Measurements from ENCODE around the gene MAFF. TPM values are rescaled to one million over a fixed set of nuclear protein-coding genes. Genes with fewer than 3 reads are reported as not detected.

Gene MAFF
- total RNA-seq, 2 experiments from 2014 or later: 25.6 to 27.3 TPM

DNA sequence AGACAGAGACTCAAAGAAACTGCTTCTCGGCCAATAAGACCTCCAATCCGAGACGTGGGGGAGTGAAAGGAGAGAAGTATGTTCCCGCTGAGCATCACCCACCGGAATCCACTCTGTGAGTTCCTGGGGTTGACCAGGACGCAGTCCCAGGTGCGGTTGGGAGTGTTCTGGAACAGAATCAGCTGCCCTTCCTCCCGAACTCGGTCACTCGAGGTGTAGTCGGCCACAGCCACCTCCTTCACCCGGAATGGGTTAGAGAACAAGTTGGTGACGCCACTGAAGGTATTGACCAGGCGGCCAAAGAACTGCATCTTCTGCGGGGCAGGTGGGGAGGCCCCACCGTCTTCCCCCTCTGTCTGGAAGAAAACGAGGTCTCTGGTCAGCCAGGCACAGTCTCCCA, 32.7 kb upstream of the MAFF start:
- no peaks in the 10 kb centered on the region for H3K27me3 Mint-ChIP-seq
- H3K4me3 ChIP-seq (ENCODE audit: low read length): no peak overlapping the region
- intact Hi-C loops (cut with DNase I, micrococcal nuclease): no loop called here
- no peak overlapping the region for H3K27ac ChIP-seq (ENCODE audit: low read depth in 1 of 2, low read length in 2 of 2)
- peaks cover 10% of the 10 kb centered on the region for H3K4me1 ChIP-seq (ENCODE audit: insufficient read depth, low read length)
- ATAC-seq (ENCODE audit: poor library complexity) (no peak), DNase-seq (no peak)
- peaks cover 39% of the 10 kb centered on the region for H3K36me3 Mint-ChIP-seq (ENCODE audit: low read depth)
- TF ChIP-seq, protein P1, sequence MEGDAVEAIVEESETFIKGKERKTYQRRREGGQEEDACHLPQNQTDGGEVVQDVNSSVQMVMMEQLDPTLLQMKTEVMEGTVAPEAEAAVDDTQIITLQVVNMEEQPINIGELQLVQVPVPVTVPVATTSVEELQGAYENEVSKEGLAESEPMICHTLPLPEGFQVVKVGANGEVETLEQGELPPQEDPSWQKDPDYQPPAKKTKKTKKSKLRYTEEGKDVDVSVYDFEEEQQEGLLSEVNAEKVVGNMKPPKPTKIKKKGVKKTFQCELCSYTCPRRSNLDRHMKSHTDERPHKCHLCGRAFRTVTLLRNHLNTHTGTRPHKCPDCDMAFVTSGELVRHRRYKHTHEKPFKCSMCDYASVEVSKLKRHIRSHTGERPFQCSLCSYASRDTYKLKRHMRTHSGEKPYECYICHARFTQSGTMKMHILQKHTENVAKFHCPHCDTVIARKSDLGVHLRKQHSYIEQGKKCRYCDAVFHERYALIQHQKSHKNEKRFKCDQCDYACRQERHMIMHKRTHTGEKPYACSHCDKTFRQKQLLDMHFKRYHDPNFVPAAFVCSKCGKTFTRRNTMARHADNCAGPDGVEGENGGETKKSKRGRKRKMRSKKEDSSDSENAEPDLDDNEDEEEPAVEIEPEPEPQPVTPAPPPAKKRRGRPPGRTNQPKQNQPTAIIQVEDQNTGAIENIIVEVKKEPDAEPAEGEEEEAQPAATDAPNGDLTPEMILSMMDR (IDR thresholded peaks at IDR 0.05): no peak
- ChIA-PET POLR2A (no interaction called here), CTCF (no interaction called here)
- no peaks in the 10 kb centered on the region for H3K9me3 Mint-ChIP-seq
- no peak overlapping the region for H3K4me3 Mint-ChIP-seq
- H3K27ac Mint-ChIP-seq: no peak overlapping the region
- H3K36me3 ChIP-seq (ENCODE audit: insufficient read depth, low read length): peaks cover 44% of the 10 kb centered on the region
- H3K4me1 Mint-ChIP-seq (ENCODE audit: low read depth): peaks cover 7% of the 10 kb centered on the region
- H3K27me3 ChIP-seq (ENCODE audit: control insufficient read depth in 1 of 2, insufficient read depth in 2 of 2, low read length in 2 of 2): no peaks in the 10 kb centered on the region
- H3K9me3 ChIP-seq (ENCODE audit: control insufficient read depth in 1 of 2, insufficient read depth in 1 of 2, low read length in 2 of 2): no peaks in the 10 kb centered on the region

DNA sequence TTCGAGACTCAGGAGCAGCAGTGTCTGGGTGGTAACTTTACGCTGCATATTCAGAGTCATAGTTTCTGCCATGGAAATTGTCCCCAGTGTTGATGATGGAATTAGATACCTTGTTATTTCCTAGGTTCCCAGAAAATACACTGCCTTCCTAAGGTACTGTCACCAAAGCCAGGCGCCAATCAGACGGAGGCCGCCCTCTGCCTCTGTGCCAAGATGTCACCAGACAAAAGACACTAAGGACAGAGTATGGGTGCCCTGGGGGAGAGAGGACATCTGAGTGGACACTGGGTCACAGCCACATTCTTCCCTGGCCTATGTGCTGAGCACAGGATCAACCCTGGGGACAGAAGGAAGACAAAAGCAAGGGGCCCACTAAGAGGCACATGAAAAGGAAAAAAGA, 31.3 kb upstream of the MAFF start:
- peaks cover 33% of the 10 kb centered on the region for H3K36me3 ChIP-seq (ENCODE audit: insufficient read depth, low read length)
- no peak for ATAC-seq (ENCODE audit: poor library complexity)
- POLR2A ChIA-PET: interaction anchor here (0.7 kb wide), 1 partner anchor 10 kb away, joined by 3 read pairs; no protein-coding TSS in a partner anchor
- no peak overlapping the region for H3K27ac ChIP-seq (ENCODE audit: low read depth in 1 of 2, low read length in 2 of 2)
- intact Hi-C loops (cut with DNase I, micrococcal nuclease): no loop called here
- no peaks in the 10 kb centered on the region for H3K27me3 Mint-ChIP-seq
- H3K9me3 Mint-ChIP-seq: no peaks in the 10 kb centered on the region
- H3K4me3 ChIP-seq (ENCODE audit: low read length): no peak overlapping the region
- H3K9me3 ChIP-seq (ENCODE audit: control insufficient read depth in 1 of 2, insufficient read depth in 1 of 2, low read length in 2 of 2): no peaks in the 10 kb centered on the region
- no peak overlapping the region for H3K27ac Mint-ChIP-seq
- peaks cover 26% of the 10 kb centered on the region for H3K36me3 Mint-ChIP-seq (ENCODE audit: low read depth)
- TF ChIP-seq, protein P1 (IDR thresholded peaks at IDR 0.05): no peak
- H3K27me3 ChIP-seq (ENCODE audit: control insufficient read depth in 1 of 2, insufficient read depth in 2 of 2, low read length in 2 of 2): no peaks in the 10 kb centered on the region
- peaks cover 10% of the 10 kb centered on the region for H3K4me1 ChIP-seq (ENCODE audit: insufficient read depth, low read length)
- H3K4me3 Mint-ChIP-seq: no peak overlapping the region
- peaks cover 7% of the 10 kb centered on the region for H3K4me1 Mint-ChIP-seq (ENCODE audit: low read depth)
- DNase-seq: no peak
- CTCF ChIA-PET: interaction anchor here (0.7 kb wide), 1 partner anchor 12 kb away, joined by 3 read pairs; no protein-coding TSS in a partner anchor

DNA sequence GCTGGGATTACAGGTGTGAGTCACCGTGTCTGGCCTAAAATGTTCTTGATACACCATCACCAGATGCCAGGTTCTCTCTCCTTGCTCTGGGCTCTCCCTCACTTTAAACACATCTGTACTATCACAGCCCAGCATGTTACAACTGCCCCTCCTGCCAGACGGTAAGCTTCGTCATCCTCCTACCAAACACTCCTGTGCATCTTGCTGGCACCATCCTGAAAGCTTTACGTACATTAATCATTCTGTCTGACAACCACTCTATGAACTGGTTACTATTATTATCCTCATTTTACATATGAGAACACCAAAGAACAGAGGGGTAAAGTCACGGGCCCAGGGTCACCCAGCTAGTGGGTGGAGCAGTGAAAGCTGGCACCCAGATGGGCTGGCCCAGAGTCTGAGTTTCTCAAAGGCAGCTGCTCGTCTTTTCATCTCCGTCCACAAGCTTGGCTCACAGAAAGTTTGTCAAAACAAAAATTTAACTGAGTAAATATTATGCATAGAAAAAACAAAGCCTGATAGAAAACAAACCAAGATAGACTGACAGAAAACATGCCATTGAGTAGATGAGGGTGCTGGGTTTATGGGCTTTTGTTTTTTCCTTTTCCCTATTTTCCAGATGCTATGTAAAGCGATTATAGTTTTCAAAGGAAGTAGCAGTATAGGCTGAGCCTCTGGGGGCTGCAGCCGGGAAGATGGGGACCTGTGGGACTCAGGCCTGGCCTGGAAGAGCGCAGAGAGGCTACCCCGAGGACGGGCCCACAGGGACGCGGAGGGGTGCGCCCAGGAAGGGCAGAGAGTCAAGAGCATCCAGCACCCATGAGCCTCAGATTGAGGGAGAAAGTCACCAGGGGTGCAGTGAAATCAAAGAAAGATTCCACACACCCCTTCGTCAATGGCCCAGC, 29.6 kb upstream of the MAFF start:
- Mint-ChIP-seq H3K9me3 (no peaks in the 10 kb centered on the region), H3K4me3 (no peak overlapping the region), H3K36me3 (ENCODE audit: low read depth) (peaks cover 15% of the 10 kb centered on the region), H3K27ac (no peak overlapping the region), H3K4me1 (ENCODE audit: low read depth) (peaks cover 7% of the 10 kb centered on the region), H3K27me3 (no peaks in the 10 kb centered on the region)
- H3K9me3 ChIP-seq (ENCODE audit: control insufficient read depth in 1 of 2, insufficient read depth in 1 of 2, low read length in 2 of 2): no peaks in the 10 kb centered on the region
- H3K27me3 ChIP-seq (ENCODE audit: control insufficient read depth in 1 of 2, insufficient read depth in 2 of 2, low read length in 2 of 2): no peaks in the 10 kb centered on the region
- ChIA-PET CTCF (interaction anchor here (1.6 kb wide), 1 partner anchor 42 kb away, joined by 3 read pairs; no protein-coding TSS in a partner anchor), POLR2A (no interaction called here)
- peaks cover 30% of the 10 kb centered on the region for H3K36me3 ChIP-seq (ENCODE audit: insufficient read depth, low read length)
- peaks cover 12% of the 10 kb centered on the region for H3K4me1 ChIP-seq (ENCODE audit: insufficient read depth, low read length)
- TF ChIP-seq, protein P1 (IDR thresholded peaks at IDR 0.05): no peak
- ATAC-seq (ENCODE audit: poor library complexity) (no peak), DNase-seq (no peak)
- no peak overlapping the region for H3K4me3 ChIP-seq (ENCODE audit: low read length)
- H3K27ac ChIP-seq (ENCODE audit: low read depth in 1 of 2, low read length in 2 of 2): no peak overlapping the region
- intact Hi-C loops (cut with DNase I, micrococcal nuclease): no loop called here
